ENCODE results near the gene MRPL41.
A peak's percentile ranks its signal among the peaks of the same experiment; 100 is the strongest.
"Not testable (repeated sequence)": the region's sequence is repeated elsewhere in the genome, so short reads cannot be mapped to it uniquely, and the experiment has no call there.

Gene MRPL41

GRCh38 chr9:137582286-137582860 is 30.7 kb downstream of the MRPL41 start:
- DNase-seq (ENCODE audit: low read depth) = no peak

- DNase-seq (ENCODE audit: low read depth) = no peak
Observed at GRCh38 chr9:137583347-137583746, 31.7 kb downstream of the MRPL41 start.

- no peak for DNase-seq (ENCODE audit: low read depth)
Observed at GRCh38 chr9:137583957-137584356, 32.3 kb downstream of the MRPL41 start.

GRCh38 chr9:137586854-137587253 is 35.2 kb downstream of the MRPL41 start:
- DNase-seq (ENCODE audit: low read depth) = no peak

GRCh38 chr9:137588311-137588710 is 36.6 kb downstream of the MRPL41 start:
- DNase-seq (ENCODE audit: low read depth) = no peak

- DNase-seq (ENCODE audit: low read depth) = no peak
Observed at GRCh38 chr9:137588891-137589290, 37.2 kb downstream of the MRPL41 start.

GRCh38 chr9:137589441-137590122 is 37.9 kb downstream of the MRPL41 start:
- no peak for DNase-seq (ENCODE audit: low read depth)

GRCh38 chr9:137590123-137590468 is 38.4 kb downstream of the MRPL41 start:
- DNase-seq (ENCODE audit: low read depth) = no peak

- DNase-seq (ENCODE audit: low read depth) = peak; percentile 60
Observed at GRCh38 chr9:137590469-137591383, 39.0 kb downstream of the MRPL41 start, which contains the start of gene ZMYND19. ZMYND19 (minus strand) TSS chr9:137590512; CDS start chr9:137590263, 249 bp downstream.

- DNase-seq (ENCODE audit: low read depth) = no peak
Observed at GRCh38 chr9:137592767-137593166, 41.1 kb downstream of the MRPL41 start.

- no peak for DNase-seq (ENCODE audit: low read depth)
Observed at GRCh38 chr9:137593176-137593575, 41.5 kb downstream of the MRPL41 start.

- not testable (repeated sequence) for DNase-seq (ENCODE audit: low read depth)
Observed at GRCh38 chr9:137596577-137596976, 44.9 kb downstream of the MRPL41 start.

GRCh38 chr9:137598943-137599342 is 47.3 kb downstream of the MRPL41 start:
- DNase-seq (ENCODE audit: low read depth) = no peak
